OCI-LY7 (cell line): Measurements from ENCODE around the gene ABCC11.

Experiments used
- EZH2phosphoT487 ChIP-seq: fragments of 200-600 bp; sonication (generic); IDR thresholded peaks from 2 replicates; pipeline ENCODE4 v1.6.1; 2018; ENCODE audit warnings: low read depth, borderline replicate concordance, mild to moderate bottlenecking, mixed run types, antibody characterized with exemption, low read length, moderate library complexity, mixed read lengths
- TF ChIP-seq, protein P1 (sequence below): fragments of 200-600 bp; sonication (generic); conservative IDR thresholded peaks from 2 replicates; pipeline ENCODE4 v1.5.1; 2014; ENCODE audit warnings: mild to moderate bottlenecking, antibody characterized with exemption, low read length, moderate library complexity, mixed read lengths

DNA sequence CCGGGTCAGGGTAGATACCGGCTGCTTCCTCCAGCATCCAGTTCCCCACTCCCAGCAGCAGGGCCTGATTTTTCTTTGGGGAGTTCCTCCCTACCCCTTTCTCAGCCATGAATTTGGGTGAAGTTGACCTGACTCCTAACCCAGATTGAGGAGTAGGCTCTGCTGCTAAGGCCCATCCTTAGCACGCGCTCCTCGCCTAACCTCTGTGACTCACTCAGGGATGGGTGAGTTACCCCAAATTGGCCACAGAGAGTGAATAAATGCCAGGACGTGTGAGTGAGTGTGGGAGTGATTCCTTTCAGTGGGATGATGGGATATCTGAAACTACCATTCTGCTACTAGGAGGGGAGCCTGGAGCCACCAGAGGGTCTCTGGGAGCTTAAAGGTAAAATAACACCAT is 62.7 kb downstream of the ABCC11 start:
- TF ChIP-seq, protein P1, sequence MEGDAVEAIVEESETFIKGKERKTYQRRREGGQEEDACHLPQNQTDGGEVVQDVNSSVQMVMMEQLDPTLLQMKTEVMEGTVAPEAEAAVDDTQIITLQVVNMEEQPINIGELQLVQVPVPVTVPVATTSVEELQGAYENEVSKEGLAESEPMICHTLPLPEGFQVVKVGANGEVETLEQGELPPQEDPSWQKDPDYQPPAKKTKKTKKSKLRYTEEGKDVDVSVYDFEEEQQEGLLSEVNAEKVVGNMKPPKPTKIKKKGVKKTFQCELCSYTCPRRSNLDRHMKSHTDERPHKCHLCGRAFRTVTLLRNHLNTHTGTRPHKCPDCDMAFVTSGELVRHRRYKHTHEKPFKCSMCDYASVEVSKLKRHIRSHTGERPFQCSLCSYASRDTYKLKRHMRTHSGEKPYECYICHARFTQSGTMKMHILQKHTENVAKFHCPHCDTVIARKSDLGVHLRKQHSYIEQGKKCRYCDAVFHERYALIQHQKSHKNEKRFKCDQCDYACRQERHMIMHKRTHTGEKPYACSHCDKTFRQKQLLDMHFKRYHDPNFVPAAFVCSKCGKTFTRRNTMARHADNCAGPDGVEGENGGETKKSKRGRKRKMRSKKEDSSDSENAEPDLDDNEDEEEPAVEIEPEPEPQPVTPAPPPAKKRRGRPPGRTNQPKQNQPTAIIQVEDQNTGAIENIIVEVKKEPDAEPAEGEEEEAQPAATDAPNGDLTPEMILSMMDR, result no peak
- no peak for TF ChIP-seq EZH2phosphoT487
